Gastroesophageal sphincter (tissue), 3 donors: ENCODE data around the gene EPM2A.

Source experiments
- EP300 ChIP-seq: sonication (generic); formaldehyde crosslinking; IDR thresholded peaks from one replicate; pipeline ENCODE4 v1.6.1; 2017; ENCODE audit warnings: antibody characterized with exemption, mild to moderate bottlenecking
- POLR2A ChIP-seq, 2 donors: fragments of 450-650 bp; IDR thresholded peaks; one replicate each; pipeline ENCODE4 v1.6.1; 2017; ENCODE audit warnings: antibody characterized with exemption in 2 of 2, mild to moderate bottlenecking in 2 of 2, moderate library complexity in 1 of 2
- TF ChIP-seq, protein P1 (sequence below), 4 experiments: fragments of 200-600 bp in 2 of 4; fragments of 450-650 bp in 2 of 4; sonication (generic) in 1 of 4; IDR thresholded peaks; one replicate each; pipeline ENCODE4 v1.5.1; 2017 to 2019; ENCODE audit warnings: antibody characterized with exemption in 4 of 4, mild to moderate bottlenecking in 2 of 4, moderate library complexity in 2 of 4

DNA sequence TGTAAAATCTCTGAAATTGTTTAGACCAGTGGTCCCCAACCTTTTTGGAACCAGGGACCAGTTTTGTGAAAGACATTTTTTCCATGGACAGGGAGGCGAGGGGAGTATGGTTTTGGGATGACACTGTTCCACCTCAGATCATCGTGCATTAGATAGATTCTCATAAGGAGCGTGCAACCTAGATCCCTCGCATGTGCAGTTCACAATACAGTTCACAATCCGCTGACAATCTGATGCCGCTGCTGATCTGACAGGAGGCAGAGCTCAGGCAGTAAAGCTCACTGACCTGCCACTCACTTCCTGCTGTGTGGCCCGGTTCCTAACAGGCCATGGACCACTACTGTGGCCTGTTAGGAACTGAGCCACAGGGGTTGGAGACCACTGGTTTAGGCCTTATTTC, 115.2 kb downstream of the EPM2A start:
- TF ChIP-seq, protein P1, sequence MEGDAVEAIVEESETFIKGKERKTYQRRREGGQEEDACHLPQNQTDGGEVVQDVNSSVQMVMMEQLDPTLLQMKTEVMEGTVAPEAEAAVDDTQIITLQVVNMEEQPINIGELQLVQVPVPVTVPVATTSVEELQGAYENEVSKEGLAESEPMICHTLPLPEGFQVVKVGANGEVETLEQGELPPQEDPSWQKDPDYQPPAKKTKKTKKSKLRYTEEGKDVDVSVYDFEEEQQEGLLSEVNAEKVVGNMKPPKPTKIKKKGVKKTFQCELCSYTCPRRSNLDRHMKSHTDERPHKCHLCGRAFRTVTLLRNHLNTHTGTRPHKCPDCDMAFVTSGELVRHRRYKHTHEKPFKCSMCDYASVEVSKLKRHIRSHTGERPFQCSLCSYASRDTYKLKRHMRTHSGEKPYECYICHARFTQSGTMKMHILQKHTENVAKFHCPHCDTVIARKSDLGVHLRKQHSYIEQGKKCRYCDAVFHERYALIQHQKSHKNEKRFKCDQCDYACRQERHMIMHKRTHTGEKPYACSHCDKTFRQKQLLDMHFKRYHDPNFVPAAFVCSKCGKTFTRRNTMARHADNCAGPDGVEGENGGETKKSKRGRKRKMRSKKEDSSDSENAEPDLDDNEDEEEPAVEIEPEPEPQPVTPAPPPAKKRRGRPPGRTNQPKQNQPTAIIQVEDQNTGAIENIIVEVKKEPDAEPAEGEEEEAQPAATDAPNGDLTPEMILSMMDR (IDR thresholded peaks at IDR 0.05) = no peak
- TF ChIP-seq EP300 (no peak), POLR2A (IDR thresholded peaks at IDR 0.05) (no peak)
